ENCODE measurements around the gene ACTL7B.

Gene ACTL7B

DNA sequence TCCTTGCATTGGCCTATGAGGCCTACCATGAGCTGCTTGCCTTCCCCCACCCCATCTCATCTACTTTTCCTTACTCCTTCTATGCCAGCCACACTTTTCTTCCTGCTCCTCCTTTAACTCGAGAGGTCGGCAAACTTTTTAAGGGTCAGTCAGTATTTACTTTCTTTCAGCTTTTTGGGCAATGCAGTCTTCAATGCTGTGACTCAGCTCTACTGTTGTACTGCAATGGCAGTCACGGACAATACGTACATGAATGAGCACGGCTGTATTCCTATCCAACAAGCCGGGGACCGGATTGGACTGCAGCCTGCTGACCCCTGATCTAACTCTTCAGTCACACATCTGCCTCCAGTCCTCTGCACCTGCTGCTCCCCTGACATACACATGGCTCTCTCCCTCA is 5.7 kb upstream of the ACTL7B start:
- no peak overlapping the region for H3K4me3 ChIP-seq (ENCODE audit: low read depth, low read length)
- no peak for DNase-seq (ENCODE audit: low read depth)
- TF ChIP-seq, protein P1, sequence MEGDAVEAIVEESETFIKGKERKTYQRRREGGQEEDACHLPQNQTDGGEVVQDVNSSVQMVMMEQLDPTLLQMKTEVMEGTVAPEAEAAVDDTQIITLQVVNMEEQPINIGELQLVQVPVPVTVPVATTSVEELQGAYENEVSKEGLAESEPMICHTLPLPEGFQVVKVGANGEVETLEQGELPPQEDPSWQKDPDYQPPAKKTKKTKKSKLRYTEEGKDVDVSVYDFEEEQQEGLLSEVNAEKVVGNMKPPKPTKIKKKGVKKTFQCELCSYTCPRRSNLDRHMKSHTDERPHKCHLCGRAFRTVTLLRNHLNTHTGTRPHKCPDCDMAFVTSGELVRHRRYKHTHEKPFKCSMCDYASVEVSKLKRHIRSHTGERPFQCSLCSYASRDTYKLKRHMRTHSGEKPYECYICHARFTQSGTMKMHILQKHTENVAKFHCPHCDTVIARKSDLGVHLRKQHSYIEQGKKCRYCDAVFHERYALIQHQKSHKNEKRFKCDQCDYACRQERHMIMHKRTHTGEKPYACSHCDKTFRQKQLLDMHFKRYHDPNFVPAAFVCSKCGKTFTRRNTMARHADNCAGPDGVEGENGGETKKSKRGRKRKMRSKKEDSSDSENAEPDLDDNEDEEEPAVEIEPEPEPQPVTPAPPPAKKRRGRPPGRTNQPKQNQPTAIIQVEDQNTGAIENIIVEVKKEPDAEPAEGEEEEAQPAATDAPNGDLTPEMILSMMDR (conservative IDR thresholded peaks at IDR 0.05; ENCODE audit: low read depth, low read length): no peak

DNA sequence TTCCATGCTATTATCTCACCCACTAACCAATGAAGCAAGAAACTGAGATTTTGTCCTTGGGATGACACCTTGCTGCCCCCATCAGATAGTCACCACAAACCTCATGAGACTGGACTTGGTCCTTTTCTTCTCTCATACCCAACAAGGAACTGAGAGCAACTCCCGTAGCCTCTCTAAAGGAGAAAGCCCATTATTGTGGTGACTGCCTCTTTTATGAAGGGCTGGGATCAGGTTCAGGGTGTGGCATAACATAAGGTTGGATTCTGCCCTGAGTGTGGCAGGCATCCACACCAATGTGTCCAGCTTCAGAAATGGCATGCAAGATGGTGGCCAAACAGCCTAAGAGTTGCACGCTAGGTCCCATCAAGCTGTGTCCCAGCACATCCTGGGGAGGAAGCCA is 5.0 kb upstream of the ACTL7B start:
- no peak for DNase-seq (ENCODE audit: low read depth)
- TF ChIP-seq, protein P1 (conservative IDR thresholded peaks at IDR 0.05; ENCODE audit: low read depth, low read length): no peak
- no peak overlapping the region for H3K4me3 ChIP-seq (ENCODE audit: low read depth, low read length)

DNA sequence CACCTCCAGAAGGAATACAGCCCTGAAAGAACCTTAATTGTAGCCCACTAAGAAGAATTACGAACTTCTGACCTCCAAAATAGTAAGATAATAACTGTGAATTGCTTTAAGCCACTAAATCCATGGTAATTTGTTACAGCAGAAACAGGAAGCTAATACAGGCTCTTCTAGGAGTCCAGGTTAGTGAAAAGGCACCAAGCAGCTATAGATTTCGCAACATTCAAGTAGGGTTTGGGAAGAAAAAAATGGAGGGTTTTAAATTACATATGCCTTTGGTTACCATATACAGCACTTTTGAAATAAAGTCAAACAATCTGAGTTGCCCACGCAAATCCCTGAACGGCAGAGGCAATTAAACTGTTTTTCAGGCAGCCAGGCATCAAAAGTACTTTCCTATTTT is 4.6 kb upstream of the ACTL7B start:
- H3K4me3 ChIP-seq (ENCODE audit: low read depth, low read length): no peak overlapping the region
- TF ChIP-seq, protein P1 (conservative IDR thresholded peaks at IDR 0.05; ENCODE audit: low read depth, low read length): no peak
- DNase-seq (ENCODE audit: low read depth): peak; percentile 48

DNA sequence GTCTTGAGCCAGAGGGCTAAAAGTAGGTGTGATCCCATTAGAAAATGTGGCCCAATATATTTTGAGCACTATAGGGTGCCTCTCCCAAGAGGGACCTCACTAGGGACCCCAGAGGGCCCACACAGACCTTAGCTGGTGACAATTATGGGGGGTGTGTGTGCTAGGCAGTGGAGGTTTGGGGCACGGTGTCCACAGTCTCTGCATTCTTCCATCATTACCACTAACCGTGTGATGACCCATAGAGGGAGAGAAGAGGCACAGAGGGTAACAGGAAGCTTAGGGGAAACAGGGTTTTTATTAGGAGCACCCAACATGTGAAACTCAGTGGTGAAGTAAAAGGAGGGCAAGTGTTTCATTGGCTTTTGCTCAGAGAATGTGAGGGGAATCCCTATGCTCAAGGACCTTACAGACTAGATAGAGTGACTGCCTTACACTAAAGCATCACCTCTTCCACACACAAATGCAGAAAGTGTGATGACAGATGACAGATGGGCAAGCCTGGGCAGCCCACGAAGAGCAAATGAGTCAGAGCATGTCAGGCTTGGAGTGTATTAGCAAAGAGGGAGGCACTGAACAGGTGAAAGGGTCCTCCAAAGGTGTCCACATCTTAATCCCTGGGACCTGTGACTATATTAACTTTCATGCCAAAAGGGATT is 3.8 kb upstream of the ACTL7B start:
- no peak for DNase-seq (ENCODE audit: low read depth)
- TF ChIP-seq, protein P1 (conservative IDR thresholded peaks at IDR 0.05; ENCODE audit: low read depth, low read length): no peak
- no peak overlapping the region for H3K4me3 ChIP-seq (ENCODE audit: low read depth, low read length)

DNA sequence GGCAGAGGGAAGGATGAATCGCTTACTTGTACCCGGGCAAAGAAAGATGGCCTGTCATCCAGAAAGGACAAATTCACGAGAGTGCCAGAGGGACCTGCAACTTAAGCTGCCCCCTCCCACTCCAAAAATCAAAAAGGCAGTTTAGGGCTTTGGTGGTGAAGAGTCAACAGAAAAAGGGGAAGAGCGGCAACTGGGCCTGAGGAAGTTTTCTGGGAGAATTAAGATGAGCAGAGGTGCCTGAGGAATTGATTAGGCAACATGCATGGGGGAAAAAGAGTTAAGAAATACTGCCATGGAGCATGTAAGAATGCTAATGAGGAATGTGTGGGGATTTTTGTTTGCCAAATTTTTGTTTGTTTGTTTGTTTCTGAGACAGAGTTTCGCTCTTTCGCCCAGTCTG is 1.8 kb upstream of the ACTL7B start:
- DNase-seq (ENCODE audit: low read depth): no peak
- TF ChIP-seq, protein P1 (conservative IDR thresholded peaks at IDR 0.05; ENCODE audit: low read depth, low read length): no peak
- no peak overlapping the region for H3K4me3 ChIP-seq (ENCODE audit: low read depth, low read length)

DNA sequence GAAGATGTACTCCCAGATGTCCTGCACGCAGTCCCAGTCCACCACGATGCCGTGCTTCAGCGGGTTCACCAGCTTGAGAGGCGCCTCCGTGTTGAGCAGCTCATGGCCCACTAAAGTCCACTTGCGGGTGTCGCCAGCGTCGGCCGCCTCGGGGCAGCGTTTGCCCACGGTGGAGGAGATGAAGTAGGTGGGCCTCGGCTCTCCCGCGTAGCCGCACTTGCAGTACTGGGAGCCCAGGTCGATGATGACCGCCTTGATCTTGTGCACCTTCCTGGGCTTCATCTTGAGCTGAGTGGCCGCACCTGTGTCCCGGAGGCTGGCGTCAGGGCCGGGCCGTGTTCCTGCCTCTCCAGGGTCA is 278 bp downstream of the ACTL7B start:
- no peak for DNase-seq (ENCODE audit: low read depth)
- TF ChIP-seq, protein P1 (conservative IDR thresholded peaks at IDR 0.05; ENCODE audit: low read depth, low read length): no peak
- H3K4me3 ChIP-seq (ENCODE audit: low read depth, low read length): no peak overlapping the region

All from choroid plexus epithelial cell (primary cell).